ENCODE data around the gene NAA11.

DNA sequence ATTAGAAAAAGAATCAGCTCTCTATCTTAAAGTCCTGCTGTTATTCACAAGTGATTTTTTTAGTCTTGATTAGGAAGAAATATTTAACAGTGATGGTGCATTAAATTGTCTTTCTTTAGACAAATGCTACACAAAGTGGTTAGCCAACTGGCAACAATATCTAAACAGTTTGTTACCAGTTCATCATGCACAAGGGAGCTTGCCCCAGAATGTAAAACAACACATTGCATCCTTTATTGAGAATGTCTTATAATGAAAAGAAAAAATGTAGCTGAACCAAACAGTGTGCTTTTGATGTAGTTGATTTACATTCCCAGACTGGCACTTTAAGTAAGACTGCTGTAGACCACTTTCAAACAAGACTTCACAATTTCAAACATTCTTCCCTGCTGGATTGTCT is 34.1 kb upstream of the NAA11 start:
- TF ChIP-seq, protein P1, sequence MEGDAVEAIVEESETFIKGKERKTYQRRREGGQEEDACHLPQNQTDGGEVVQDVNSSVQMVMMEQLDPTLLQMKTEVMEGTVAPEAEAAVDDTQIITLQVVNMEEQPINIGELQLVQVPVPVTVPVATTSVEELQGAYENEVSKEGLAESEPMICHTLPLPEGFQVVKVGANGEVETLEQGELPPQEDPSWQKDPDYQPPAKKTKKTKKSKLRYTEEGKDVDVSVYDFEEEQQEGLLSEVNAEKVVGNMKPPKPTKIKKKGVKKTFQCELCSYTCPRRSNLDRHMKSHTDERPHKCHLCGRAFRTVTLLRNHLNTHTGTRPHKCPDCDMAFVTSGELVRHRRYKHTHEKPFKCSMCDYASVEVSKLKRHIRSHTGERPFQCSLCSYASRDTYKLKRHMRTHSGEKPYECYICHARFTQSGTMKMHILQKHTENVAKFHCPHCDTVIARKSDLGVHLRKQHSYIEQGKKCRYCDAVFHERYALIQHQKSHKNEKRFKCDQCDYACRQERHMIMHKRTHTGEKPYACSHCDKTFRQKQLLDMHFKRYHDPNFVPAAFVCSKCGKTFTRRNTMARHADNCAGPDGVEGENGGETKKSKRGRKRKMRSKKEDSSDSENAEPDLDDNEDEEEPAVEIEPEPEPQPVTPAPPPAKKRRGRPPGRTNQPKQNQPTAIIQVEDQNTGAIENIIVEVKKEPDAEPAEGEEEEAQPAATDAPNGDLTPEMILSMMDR (conservative IDR thresholded peaks at IDR 0.05; ENCODE audit: low read length) = no peak
- TF ChIP-seq EZH2phosphoT487 (IDR thresholded peaks at IDR 0.05; ENCODE audit: borderline replicate concordance, low read depth, low read length) = no peak
